H9 (cell line): Measurements from ENCODE around the gene TSPEAR. TPM values are rescaled to one million over a fixed set of nuclear protein-coding genes. Genes with fewer than 3 reads are reported as not detected.

ENCODE experiments used
- DNase-seq: peaks from one replicate; pipeline ENCODE4 v3.0.0-alpha.2; 2017
- H2AFZ ChIP-seq: one replicate; pipeline ENCODE4 v1.6.1; 2013; ENCODE audit warnings: mild to moderate bottlenecking, low read length, control low read depth, moderate library complexity
- H2AK5ac ChIP-seq: 2 replicates; pipeline ENCODE4 v1.6.1; 2013; ENCODE audit warnings: low read length, control low read depth, mixed read lengths; ENCODE audit not compliant: insufficient read length
- H2BK120ac ChIP-seq: one replicate; pipeline ENCODE4 v1.6.1; 2013; ENCODE audit warnings: low read depth, mild to moderate bottlenecking, low read length, control low read depth, inconsistent platforms; ENCODE audit not compliant: poor library complexity, severe bottlenecking
- H2BK12ac ChIP-seq: 2 replicates; pipeline ENCODE4 v1.6.1; 2013; ENCODE audit warnings: low read length, control low read depth, mixed read lengths, low read depth; ENCODE audit not compliant: insufficient read length
- H2BK15ac ChIP-seq: 2 replicates; pipeline ENCODE4 v1.6.1; 2013; ENCODE audit warnings: low read depth, low read length, control low read depth
- H2BK20ac ChIP-seq: one replicate; pipeline ENCODE4 v1.6.1; 2013; ENCODE audit warnings: low read depth, mild to moderate bottlenecking, low read length, control low read depth, inconsistent platforms; ENCODE audit not compliant: poor library complexity, severe bottlenecking
- H2BK5ac ChIP-seq: 2 replicates; pipeline ENCODE4 v1.6.1; 2013; ENCODE audit warnings: low read length, control low read depth, mixed read lengths; ENCODE audit not compliant: insufficient read length
- H3K14ac ChIP-seq: 2 replicates; pipeline ENCODE4 v1.6.1; 2013; ENCODE audit warnings: low read length, control low read depth; ENCODE audit not compliant: insufficient read depth
- H3K18ac ChIP-seq: 2 replicates; pipeline ENCODE4 v1.6.1; 2013; ENCODE audit warnings: low read depth, mild to moderate bottlenecking, mixed read lengths, low read length, control low read depth; ENCODE audit not compliant: insufficient read length
- H3K23ac ChIP-seq: 2 replicates; pipeline ENCODE4 v1.6.1; 2013; ENCODE audit warnings: low read length, control low read depth, mixed read lengths, low read depth; ENCODE audit not compliant: insufficient read length
- H3K23me2 ChIP-seq: 2 replicates; pipeline ENCODE4 v1.6.1; 2013; ENCODE audit warnings: low read depth, mild to moderate bottlenecking, mixed read lengths, low read length, control low read depth; ENCODE audit not compliant: insufficient read length, poor library complexity, severe bottlenecking
- H3K27ac ChIP-seq: 2 replicates; pipeline ENCODE4 v1.5.1; 2013; ENCODE audit warnings: low read length, control low read depth, mixed read lengths, low read depth; ENCODE audit not compliant: insufficient read length
- H3K27me3 ChIP-seq: 2 replicates; pipeline ENCODE4 v1.6.1; 2013; ENCODE audit warnings: low read length, control low read depth, inconsistent platforms; ENCODE audit not compliant: insufficient read depth
- H3K4ac ChIP-seq: 2 replicates; pipeline ENCODE4 v1.6.1; 2013; ENCODE audit warnings: low read depth, mild to moderate bottlenecking, control low read depth, inconsistent platforms, low read length, moderate library complexity
- H3K4me1 ChIP-seq: 2 replicates; pipeline ENCODE4 v1.6.1; 2013; ENCODE audit warnings: low read length, control low read depth, inconsistent platforms; ENCODE audit not compliant: insufficient read depth
- H3K4me2 ChIP-seq: 2 replicates; pipeline ENCODE4 v1.6.1; 2013; ENCODE audit warnings: low read length, control low read depth, mixed read lengths; ENCODE audit not compliant: insufficient read length, insufficient read depth
- H3K56ac ChIP-seq: 2 replicates; pipeline ENCODE4 v1.6.1; 2013; ENCODE audit warnings: low read depth, mild to moderate bottlenecking, mixed read lengths, low read length, control low read depth; ENCODE audit not compliant: insufficient read length
- H3K79me1 ChIP-seq: 2 replicates; pipeline ENCODE4 v1.6.1; 2013; ENCODE audit warnings: low read depth, mild to moderate bottlenecking, moderate library complexity, low read length, control low read depth, inconsistent platforms; ENCODE audit not compliant: insufficient read depth, poor library complexity, severe bottlenecking
- H3K79me2 ChIP-seq: 2 replicates; pipeline ENCODE4 v1.6.1; 2013; ENCODE audit warnings: low read length, control low read depth, inconsistent platforms; ENCODE audit not compliant: insufficient read depth
- H3K9ac ChIP-seq: 2 replicates; pipeline ENCODE4 v1.6.1; 2013; ENCODE audit warnings: low read length, control low read depth, mixed read lengths; ENCODE audit not compliant: insufficient read length; ENCODE audit errors: extremely low read depth
- H3K9me3 ChIP-seq: one replicate; pipeline ENCODE4 v1.6.1; 2013; ENCODE audit warnings: low read depth, low read length, inconsistent platforms; ENCODE audit not compliant: control insufficient read depth
- H3T11ph ChIP-seq: one replicate; pipeline ENCODE4 v1.6.1; 2013; ENCODE audit warnings: mild to moderate bottlenecking, low read length, control low read depth, inconsistent platforms
- H4K20me1 ChIP-seq: one replicate; pipeline ENCODE4 v1.6.1; 2013; ENCODE audit not compliant: control insufficient read depth, insufficient read length, insufficient read depth
- H4K5ac ChIP-seq: 2 replicates; pipeline ENCODE4 v1.6.1; 2013; ENCODE audit warnings: low read depth, mild to moderate bottlenecking, mixed read lengths, low read length, control low read depth; ENCODE audit not compliant: insufficient read length
- H4K8ac ChIP-seq: replicated peaks from 2 replicates; pipeline ENCODE4 v1.6.1; 2013; ENCODE audit warnings: low read length, control low read depth, mixed read lengths, low read depth; ENCODE audit not compliant: insufficient read length
- H4K91ac ChIP-seq: 2 replicates; pipeline ENCODE4 v1.6.1; 2013; ENCODE audit warnings: low read depth, mild to moderate bottlenecking, moderate library complexity, mixed read lengths, low read length, control low read depth; ENCODE audit not compliant: insufficient read length
- H3K27ac Mint-ChIP-seq, 3 experiments: 2 replicates in 2 of 3; 3 replicates in 1 of 3; pipeline ENCODE4 v1.8.0; 2020 to 2021; ENCODE audit warnings: mixed read lengths in 3 of 3, mild to moderate bottlenecking in 1 of 3, moderate library complexity in 1 of 3
- H3K27me3 Mint-ChIP-seq: 2 replicates; pipeline ENCODE4 v1.8.0; 2021; ENCODE audit warnings: low read depth, mild to moderate bottlenecking, moderate library complexity, mixed read lengths
- H3K36me3 Mint-ChIP-seq, 3 experiments: 2 replicates in 2 of 3; 3 replicates in 1 of 3; pipeline ENCODE4 v1.8.0; 2020 to 2021; ENCODE audit warnings: low read depth in 3 of 3, mixed read lengths in 3 of 3; ENCODE audit not compliant: insufficient read depth in 1 of 3
- H3K4me1 Mint-ChIP-seq, 2 experiments: 2 replicates each; pipeline ENCODE4 v1.8.0; 2020; ENCODE audit warnings: mixed read lengths in 2 of 2
- H3K4me3 Mint-ChIP-seq, 2 experiments: 2 replicates in 1 of 2; 3 replicates in 1 of 2; pipeline ENCODE4 v1.8.0; 2020 to 2021; ENCODE audit warnings: mild to moderate bottlenecking in 2 of 2, mixed read lengths in 2 of 2, moderate library complexity in 1 of 2
- H3K9me3 Mint-ChIP-seq, 2 experiments: 2 replicates in 1 of 2; 3 replicates in 1 of 2; pipeline ENCODE4 v1.8.0; 2020; ENCODE audit warnings: mild to moderate bottlenecking in 2 of 2, mixed read lengths in 2 of 2, moderate library complexity in 1 of 2
- WGBS: extraction: QIAGEN DNeasy Blood & Tissue Kit; methylation state at CpG from one replicate; pipeline ENCODE4 v1.1.7; 2013; ENCODE audit warnings: missing lambda C conversion rate, low lambda C conversion rate, mixed read lengths; ENCODE audit not compliant: insufficient read length; ENCODE audit errors: extremely low coverage; 5-methylcytosine and 5-hydroxymethylcytosine counted together
- total RNA-seq: library from RNA; stranded (reverse); gene quantifications from 2 replicates; pipeline ENCODE4 v1.2.1, GENCODE V29; 2021
- TF ChIP-seq, protein P1 (sequence below): fragments of 200-600 bp; sonication (generic); conservative IDR thresholded peaks from 3 replicates; pipeline ENCODE4 v1.8.0; 2021; ENCODE audit warnings: antibody characterized with exemption, mild to moderate bottlenecking

TSPEAR gene
- total RNA-seq, 1 experiment from 2014 or later: 1.3 TPM

DNA sequence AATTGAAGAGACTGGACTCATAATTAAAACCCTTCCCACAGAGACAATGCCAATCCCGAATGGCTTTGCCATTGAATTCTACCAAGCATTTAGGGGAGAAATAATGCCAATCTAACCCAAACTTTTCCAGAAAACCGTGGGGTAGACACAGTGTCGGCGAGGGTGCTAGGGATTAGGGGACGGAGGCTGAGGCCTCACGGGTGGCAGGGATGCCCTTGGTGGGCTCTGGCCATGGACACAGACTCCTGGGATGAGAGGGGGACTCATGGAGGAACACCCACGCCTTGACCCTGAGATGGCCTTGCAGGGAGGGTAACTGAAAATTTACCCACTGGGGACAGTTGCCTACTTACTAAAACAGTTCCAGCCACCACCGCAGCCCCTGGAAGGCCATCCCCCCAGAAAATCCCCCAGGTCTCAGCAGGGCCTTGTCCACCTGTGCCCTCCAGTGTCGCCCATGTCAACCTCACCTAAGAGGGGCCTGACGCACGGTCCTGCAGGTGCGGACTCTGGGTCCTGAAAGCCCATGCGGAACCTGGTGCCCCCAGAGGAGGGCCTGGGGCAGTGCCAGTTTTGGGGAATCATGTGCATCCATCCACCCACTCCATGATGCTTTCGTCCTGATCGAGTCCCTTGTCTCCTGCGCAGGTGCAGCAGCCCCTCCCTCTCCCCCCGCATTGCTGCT is 132.9 kb downstream of the TSPEAR start:
- H3K9ac ChIP-seq: no peak overlapping the region
- no peak overlapping the region for H3T11ph ChIP-seq
- peaks cover 0 to 28% (median 12%) of the 10 kb centered on the region in 3 experiments; a peak in 5 of 7 replicates for H3K36me3 Mint-ChIP-seq
- peaks cover 16 to 33% of the 10 kb centered on the region in 2 experiments for H3K4me1 Mint-ChIP-seq
- no peak overlapping the region for H4K8ac ChIP-seq
- DNase-seq: peak; percentile 16
- peaks cover 18 to 28% of the 10 kb centered on the region in 2 experiments for H3K9me3 Mint-ChIP-seq
- H3K4me3 Mint-ChIP-seq: no peak overlapping the region
- H2BK5ac ChIP-seq: no peak overlapping the region
- H3K18ac ChIP-seq: no peak overlapping the region
- no peak overlapping the region for H2BK12ac ChIP-seq
- H3K23me2 ChIP-seq: no peaks in the 10 kb centered on the region
- no peak overlapping the region for H3K14ac ChIP-seq
- no peak overlapping the region for H3K56ac ChIP-seq
- no peaks in the 10 kb centered on the region for H3K79me2 ChIP-seq
- no peak overlapping the region for H3K27ac ChIP-seq
- H3K4me1 ChIP-seq: no peaks in the 10 kb centered on the region
- TF ChIP-seq, protein P1, sequence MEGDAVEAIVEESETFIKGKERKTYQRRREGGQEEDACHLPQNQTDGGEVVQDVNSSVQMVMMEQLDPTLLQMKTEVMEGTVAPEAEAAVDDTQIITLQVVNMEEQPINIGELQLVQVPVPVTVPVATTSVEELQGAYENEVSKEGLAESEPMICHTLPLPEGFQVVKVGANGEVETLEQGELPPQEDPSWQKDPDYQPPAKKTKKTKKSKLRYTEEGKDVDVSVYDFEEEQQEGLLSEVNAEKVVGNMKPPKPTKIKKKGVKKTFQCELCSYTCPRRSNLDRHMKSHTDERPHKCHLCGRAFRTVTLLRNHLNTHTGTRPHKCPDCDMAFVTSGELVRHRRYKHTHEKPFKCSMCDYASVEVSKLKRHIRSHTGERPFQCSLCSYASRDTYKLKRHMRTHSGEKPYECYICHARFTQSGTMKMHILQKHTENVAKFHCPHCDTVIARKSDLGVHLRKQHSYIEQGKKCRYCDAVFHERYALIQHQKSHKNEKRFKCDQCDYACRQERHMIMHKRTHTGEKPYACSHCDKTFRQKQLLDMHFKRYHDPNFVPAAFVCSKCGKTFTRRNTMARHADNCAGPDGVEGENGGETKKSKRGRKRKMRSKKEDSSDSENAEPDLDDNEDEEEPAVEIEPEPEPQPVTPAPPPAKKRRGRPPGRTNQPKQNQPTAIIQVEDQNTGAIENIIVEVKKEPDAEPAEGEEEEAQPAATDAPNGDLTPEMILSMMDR: no peak
- H2AFZ ChIP-seq: no peak overlapping the region
- H3K4ac ChIP-seq: no peak overlapping the region
- no CpG with 5 or more reads among the region's 17 CpGs for WGBS
- no peak overlapping the region for H2AK5ac ChIP-seq
- H3K27me3 ChIP-seq: no peaks in the 10 kb centered on the region
- no peak overlapping the region; a peak in 1 of 7 replicates for H3K27ac Mint-ChIP-seq
- no peaks in the 10 kb centered on the region for H4K20me1 ChIP-seq
- no peak overlapping the region for H2BK20ac ChIP-seq
- no peaks in the 10 kb centered on the region for H3K9me3 ChIP-seq
- H2BK120ac ChIP-seq: no peak overlapping the region
- H4K5ac ChIP-seq: no peak overlapping the region
- no peak overlapping the region for H3K23ac ChIP-seq
- H4K91ac ChIP-seq: no peak overlapping the region
- H3K27me3 Mint-ChIP-seq: peaks cover 18% of the 10 kb centered on the region
- no peaks in the 10 kb centered on the region for H3K79me1 ChIP-seq
- H2BK15ac ChIP-seq: no peak overlapping the region
- no peak overlapping the region for H3K4me2 ChIP-seq
